ENCODE measurements around the gene CAP2. TPM values are rescaled to one million over a fixed set of nuclear protein-coding genes. Genes with fewer than 3 reads are reported as not detected.

Gene CAP2
- total and polyA plus RNA-seq, 4 donors: 9.0 to 27.0 (median 19.3) TPM

- WGBS (ENCODE audit: insufficient coverage): 100% methylated on average over 2 of the region's 3 CpGs
- no peaks in the 10 kb centered on the region for H3K9me3 ChIP-seq (ENCODE audit: control insufficient read depth, insufficient read depth, low read length)
- no peak overlapping the region for H3K4me3 ChIP-seq (ENCODE audit: low read depth, low read length)
- H3K27ac ChIP-seq (ENCODE audit: low read depth, low read length): no peak overlapping the region
- H3K27me3 ChIP-seq (ENCODE audit: control insufficient read depth, insufficient read depth, low read length): no peaks in the 10 kb centered on the region
- no peaks in the 10 kb centered on the region for H3K4me1 ChIP-seq (ENCODE audit: control insufficient read depth, insufficient read depth, low read length)
- H3K36me3 ChIP-seq (ENCODE audit: control insufficient read depth, insufficient read depth, low read length): no peaks in the 10 kb centered on the region
- no peak for DNase-seq (ENCODE audit: low read depth in 4 of 6, low spot score in 6 of 6)
These were observed 32.4 kb upstream of the CAP2 start for GRCh38 chr6:17361013-17361412.

- H3K36me3 ChIP-seq (ENCODE audit: control insufficient read depth, insufficient read depth, low read length): no peaks in the 10 kb centered on the region
These were observed 27.4 kb upstream of the CAP2 start for GRCh38 chr6:17365961-17366360.

GRCh38 chr6:17367868-17368267 lies 25.5 kb upstream of the CAP2 start:
- WGBS (ENCODE audit: insufficient coverage): no CpG with 5 or more reads among the region's 1 CpG

More at GRCh38 chr6:17365961-17366360, 27.4 kb upstream of the CAP2 start:
- no peak overlapping the region for H3K4me3 ChIP-seq (ENCODE audit: low read depth, low read length)
- peaks cover 4% of the 10 kb centered on the region for H3K9me3 ChIP-seq (ENCODE audit: control insufficient read depth, insufficient read depth, low read length)
- DNase-seq (ENCODE audit: low read depth in 4 of 6, low spot score in 6 of 6): no peak
- no peak overlapping the region for H3K27ac ChIP-seq (ENCODE audit: low read depth, low read length)
- no peaks in the 10 kb centered on the region for H3K27me3 ChIP-seq (ENCODE audit: control insufficient read depth, insufficient read depth, low read length)
- no peaks in the 10 kb centered on the region for H3K4me1 ChIP-seq (ENCODE audit: control insufficient read depth, insufficient read depth, low read length)

DNA sequence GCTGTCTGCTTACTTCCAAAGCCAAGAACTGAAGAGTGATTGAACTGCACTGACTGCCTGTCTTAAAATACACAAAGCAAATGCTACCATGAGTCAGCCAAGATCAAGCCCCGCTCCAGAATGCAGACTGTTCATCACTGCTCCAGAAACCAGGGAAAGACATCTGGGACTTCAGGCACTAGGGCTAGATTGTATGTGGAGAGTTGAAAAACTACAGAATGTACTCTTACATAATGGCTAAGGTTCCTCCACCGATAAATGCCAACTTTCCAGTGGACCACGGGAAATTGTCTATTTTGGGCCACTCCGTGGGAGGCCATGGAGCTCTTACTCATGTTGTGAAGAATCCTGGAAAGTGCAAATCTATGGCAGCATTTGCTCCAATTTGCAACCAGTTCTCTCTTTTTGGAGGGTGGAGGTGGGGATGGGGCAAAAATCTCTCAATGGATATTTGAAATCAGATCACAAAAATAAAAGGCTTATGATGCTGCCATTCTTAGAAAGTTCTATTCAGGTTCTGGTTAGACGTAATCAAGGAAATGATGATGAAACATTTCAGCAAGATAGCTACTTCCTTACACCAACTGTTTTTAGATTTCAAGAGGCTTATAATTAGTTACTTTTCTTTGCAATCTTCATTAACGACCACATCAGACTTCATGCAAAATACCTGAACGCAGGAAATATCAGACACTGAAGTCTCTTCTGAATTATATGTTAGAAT lies 11.8 kb upstream of the CAP2 start:
- no peak overlapping the region for H3K27ac ChIP-seq (ENCODE audit: low read depth, low read length)

More at GRCh38 chr6:17367868-17368267, 25.5 kb upstream of the CAP2 start:
- Histone ChIP-seq H3K4me3 (ENCODE audit: low read depth, low read length) (no peak overlapping the region), H3K4me1 (ENCODE audit: control insufficient read depth, insufficient read depth, low read length) (no peaks in the 10 kb centered on the region), H3K9me3 (ENCODE audit: control insufficient read depth, insufficient read depth, low read length) (peaks cover 4% of the 10 kb centered on the region), H3K27ac (ENCODE audit: low read depth, low read length) (no peak overlapping the region), H3K36me3 (ENCODE audit: control insufficient read depth, insufficient read depth, low read length) (no peaks in the 10 kb centered on the region), H3K27me3 (ENCODE audit: control insufficient read depth, insufficient read depth, low read length) (no peaks in the 10 kb centered on the region)
- no peak for DNase-seq (ENCODE audit: low read depth in 4 of 6, low spot score in 6 of 6)

GRCh38 chr6:17385660-17386059 lies 7.7 kb upstream of the CAP2 start:
- no peak overlapping the region for H3K4me3 ChIP-seq (ENCODE audit: low read depth, low read length)
- H3K4me1 ChIP-seq (ENCODE audit: control insufficient read depth, insufficient read depth, low read length): no peaks in the 10 kb centered on the region
- no peak overlapping the region for H3K27ac ChIP-seq (ENCODE audit: low read depth, low read length)
- H3K36me3 ChIP-seq (ENCODE audit: control insufficient read depth, insufficient read depth, low read length): no peaks in the 10 kb centered on the region
- 82% methylated on average over 4 of the region's 7 CpGs for WGBS (ENCODE audit: insufficient coverage)
- H3K9me3 ChIP-seq (ENCODE audit: control insufficient read depth, insufficient read depth, low read length): no peaks in the 10 kb centered on the region
- H3K27me3 ChIP-seq (ENCODE audit: control insufficient read depth, insufficient read depth, low read length): no peaks in the 10 kb centered on the region
- DNase-seq (ENCODE audit: low read depth in 4 of 6, low spot score in 6 of 6): no peak

More for the DNA sequence above, 11.8 kb upstream of the CAP2 start:
- WGBS (ENCODE audit: insufficient coverage): no CpG with 5 or more reads among the region's 7 CpGs
- Histone ChIP-seq H3K4me1 (ENCODE audit: control insufficient read depth, insufficient read depth, low read length) (no peaks in the 10 kb centered on the region), H3K36me3 (ENCODE audit: control insufficient read depth, insufficient read depth, low read length) (no peaks in the 10 kb centered on the region), H3K4me3 (ENCODE audit: low read depth, low read length) (no peak overlapping the region), H3K27me3 (ENCODE audit: control insufficient read depth, insufficient read depth, low read length) (no peaks in the 10 kb centered on the region), H3K9me3 (ENCODE audit: control insufficient read depth, insufficient read depth, low read length) (no peaks in the 10 kb centered on the region)
- peak in 1 of 6 donors; percentile 31 for DNase-seq (ENCODE audit: low read depth in 4 of 6, low spot score in 6 of 6)

GRCh38 chr6:17388365-17388764 lies 5.0 kb upstream of the CAP2 start:
- no peak for DNase-seq (ENCODE audit: low read depth in 4 of 6, low spot score in 6 of 6)
- Histone ChIP-seq H3K27ac (ENCODE audit: low read depth, low read length) (no peak overlapping the region), H3K9me3 (ENCODE audit: control insufficient read depth, insufficient read depth, low read length) (no peaks in the 10 kb centered on the region), H3K4me1 (ENCODE audit: control insufficient read depth, insufficient read depth, low read length) (no peaks in the 10 kb centered on the region), H3K27me3 (ENCODE audit: control insufficient read depth, insufficient read depth, low read length) (no peaks in the 10 kb centered on the region), H3K36me3 (ENCODE audit: control insufficient read depth, insufficient read depth, low read length) (no peaks in the 10 kb centered on the region), H3K4me3 (ENCODE audit: low read depth, low read length) (no peak overlapping the region)
- WGBS (ENCODE audit: insufficient coverage): no CpG with 5 or more reads among the region's 3 CpGs

DNA sequence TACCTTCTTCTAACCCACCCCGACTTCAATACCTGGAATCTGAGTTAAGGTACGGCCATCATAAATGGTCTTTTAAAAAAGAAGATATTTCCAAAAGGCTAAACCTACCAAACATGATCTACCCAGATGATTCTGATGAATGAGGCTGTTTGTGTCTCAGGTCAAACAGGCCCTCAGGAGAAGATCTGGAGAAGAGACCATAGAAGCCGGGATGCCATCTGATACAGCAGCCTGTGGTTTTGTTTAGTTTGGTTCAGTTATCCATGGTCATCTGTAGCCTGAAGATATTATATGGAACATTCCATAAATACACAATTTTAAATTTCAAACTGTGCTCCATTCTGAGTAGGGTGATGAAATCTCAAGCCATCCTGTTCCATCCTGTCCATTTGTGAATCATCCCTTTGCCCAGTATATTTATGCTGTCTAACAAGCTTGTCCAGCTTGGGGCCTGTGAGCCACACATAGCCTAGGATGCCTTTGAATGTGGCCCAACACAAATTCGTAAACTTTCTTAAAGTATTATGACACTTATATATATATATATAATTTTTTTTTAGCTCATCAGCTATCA lies 4.0 kb upstream of the CAP2 start:
- no CpG with 5 or more reads among the region's 4 CpGs for WGBS (ENCODE audit: insufficient coverage)
- Histone ChIP-seq H3K27me3 (ENCODE audit: control insufficient read depth, insufficient read depth, low read length) (no peaks in the 10 kb centered on the region), H3K36me3 (ENCODE audit: control insufficient read depth, insufficient read depth, low read length) (no peaks in the 10 kb centered on the region), H3K4me1 (ENCODE audit: control insufficient read depth, insufficient read depth, low read length) (peaks cover 3% of the 10 kb centered on the region), H3K27ac (ENCODE audit: low read depth, low read length) (no peak overlapping the region), H3K9me3 (ENCODE audit: control insufficient read depth, insufficient read depth, low read length) (no peaks in the 10 kb centered on the region), H3K4me3 (ENCODE audit: low read depth, low read length) (no peak overlapping the region)
- no peak for DNase-seq (ENCODE audit: low read depth in 4 of 6, low spot score in 6 of 6)

DNA sequence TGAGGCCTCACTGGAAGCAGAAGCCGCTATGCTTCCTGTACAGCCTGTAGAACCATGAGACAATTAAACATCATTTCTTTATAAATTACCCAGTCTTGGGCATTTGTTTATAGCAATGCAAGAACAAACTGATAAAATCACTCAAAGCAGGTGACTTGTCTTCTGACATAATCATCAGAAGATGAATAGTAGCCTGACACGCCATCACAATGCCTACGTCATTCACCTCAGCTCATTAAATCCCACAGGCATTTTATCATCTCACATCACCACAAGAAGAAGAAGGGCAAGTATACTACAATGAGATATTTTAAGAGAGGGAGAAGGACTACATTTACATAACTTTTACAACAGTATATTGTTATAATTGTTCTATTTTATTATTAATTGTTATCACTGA lies 3.1 kb upstream of the CAP2 start:
- 86% methylated on average over 1 of the region's 3 CpGs for WGBS (ENCODE audit: insufficient coverage)
- no peak overlapping the region for H3K27ac ChIP-seq (ENCODE audit: low read depth, low read length)

DNA sequence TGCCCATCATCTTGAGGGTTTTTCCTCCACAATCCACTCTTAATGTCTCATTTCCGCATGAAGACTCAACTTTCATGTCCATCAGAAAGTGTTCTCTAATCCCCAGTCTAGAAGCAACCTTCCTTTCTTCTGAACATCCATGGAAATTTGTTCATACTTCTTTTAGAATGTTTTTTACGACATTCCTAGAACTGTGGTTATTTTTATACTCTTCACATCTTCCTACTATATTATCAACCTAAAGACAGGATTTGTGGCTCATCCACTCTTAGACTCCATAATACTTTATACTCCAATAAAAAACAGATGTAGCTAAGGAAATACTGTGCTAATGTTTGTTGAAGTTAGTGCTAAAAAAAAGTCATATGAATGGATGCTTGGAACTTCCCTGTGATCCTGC lies 1.4 kb upstream of the CAP2 start:
- Histone ChIP-seq H3K4me1 (ENCODE audit: control insufficient read depth, insufficient read depth, low read length) (peaks cover 3% of the 10 kb centered on the region), H3K27ac (ENCODE audit: low read depth, low read length) (no peak overlapping the region), H3K36me3 (ENCODE audit: control insufficient read depth, insufficient read depth, low read length) (no peaks in the 10 kb centered on the region), H3K27me3 (ENCODE audit: control insufficient read depth, insufficient read depth, low read length) (no peaks in the 10 kb centered on the region), H3K4me3 (ENCODE audit: low read depth, low read length) (no peak overlapping the region), H3K9me3 (ENCODE audit: control insufficient read depth, insufficient read depth, low read length) (no peaks in the 10 kb centered on the region)
- DNase-seq (ENCODE audit: low read depth in 4 of 6, low spot score in 6 of 6): no peak
- 100% methylated on average over 1 of the region's 2 CpGs for WGBS (ENCODE audit: insufficient coverage)

More for the DNA sequence above, 3.1 kb upstream of the CAP2 start:
- H3K9me3 ChIP-seq (ENCODE audit: control insufficient read depth, insufficient read depth, low read length): no peaks in the 10 kb centered on the region
- peaks cover 3% of the 10 kb centered on the region for H3K4me1 ChIP-seq (ENCODE audit: control insufficient read depth, insufficient read depth, low read length)
- no peak overlapping the region for H3K4me3 ChIP-seq (ENCODE audit: low read depth, low read length)
- H3K27me3 ChIP-seq (ENCODE audit: control insufficient read depth, insufficient read depth, low read length): no peaks in the 10 kb centered on the region
- DNase-seq (ENCODE audit: low read depth in 4 of 6, low spot score in 6 of 6): no peak
- H3K36me3 ChIP-seq (ENCODE audit: control insufficient read depth, insufficient read depth, low read length): no peaks in the 10 kb centered on the region

All from spinal cord (tissue), 10 donors.